Activated CD4-positive, alpha-beta memory T cell treated with anti-CD3 and anti-CD28 coated beads for 36 hours (primary cell): ENCODE data around the gene TCFL5. TPM values are rescaled to one million over a fixed set of nuclear protein-coding genes. Genes with fewer than 3 reads are reported as not detected.

Experiments used
- CTCF ChIA-PET: fragments of 350-600 bp; sonication (Branson Sonifier 250); formaldehyde crosslinking; loops from one replicate; lab custom pipeline; 2021; ENCODE audit warnings: antibody characterized with exemption, inconsistent platforms; lab: Charles Lee
- POLR2A ChIA-PET: fragments of 350-600 bp; sonication (Branson Sonifier 250); formaldehyde crosslinking; loops from one replicate; lab custom pipeline; 2021; ENCODE audit warnings: antibody characterized with exemption; lab: Charles Lee
- DNase-seq: peaks from one replicate; pipeline ENCODE4 v3.0.0-alpha.2; 2020
- H3K27ac Mint-ChIP-seq: one replicate; pipeline ENCODE4 v1.8.0; 2021; ENCODE audit warnings: mixed read lengths
- H3K27me3 Mint-ChIP-seq: one replicate; pipeline ENCODE4 v1.8.0; 2021; ENCODE audit warnings: mixed read lengths
- H3K36me3 Mint-ChIP-seq: one replicate; pipeline ENCODE4 v1.8.0; 2021; ENCODE audit warnings: mixed read lengths
- H3K4me1 Mint-ChIP-seq: one replicate; pipeline ENCODE4 v1.8.0; 2021; ENCODE audit warnings: low read depth, mixed read lengths
- H3K4me3 Mint-ChIP-seq: one replicate; pipeline ENCODE4 v1.8.0; 2021; ENCODE audit warnings: mild to moderate bottlenecking, mixed read lengths
- H3K9me3 Mint-ChIP-seq: one replicate; pipeline ENCODE4 v1.8.0; 2021; ENCODE audit warnings: mixed read lengths
- intact Hi-C: fragments of 100-400 bp; cut with micrococcal nuclease; formaldehyde crosslinking; loops from one replicate; pipeline ENCODE4 v1.15.1; 2023
- total RNA-seq, 2 experiments: library from RNA; stranded (reverse); gene quantifications; one replicate each; pipeline ENCODE4 v1.2.3, GENCODE V29; 2021

The TCFL5 gene
- total RNA-seq, 2 experiments from 2014 or later: 4.7 to 5.0 TPM

DNA sequence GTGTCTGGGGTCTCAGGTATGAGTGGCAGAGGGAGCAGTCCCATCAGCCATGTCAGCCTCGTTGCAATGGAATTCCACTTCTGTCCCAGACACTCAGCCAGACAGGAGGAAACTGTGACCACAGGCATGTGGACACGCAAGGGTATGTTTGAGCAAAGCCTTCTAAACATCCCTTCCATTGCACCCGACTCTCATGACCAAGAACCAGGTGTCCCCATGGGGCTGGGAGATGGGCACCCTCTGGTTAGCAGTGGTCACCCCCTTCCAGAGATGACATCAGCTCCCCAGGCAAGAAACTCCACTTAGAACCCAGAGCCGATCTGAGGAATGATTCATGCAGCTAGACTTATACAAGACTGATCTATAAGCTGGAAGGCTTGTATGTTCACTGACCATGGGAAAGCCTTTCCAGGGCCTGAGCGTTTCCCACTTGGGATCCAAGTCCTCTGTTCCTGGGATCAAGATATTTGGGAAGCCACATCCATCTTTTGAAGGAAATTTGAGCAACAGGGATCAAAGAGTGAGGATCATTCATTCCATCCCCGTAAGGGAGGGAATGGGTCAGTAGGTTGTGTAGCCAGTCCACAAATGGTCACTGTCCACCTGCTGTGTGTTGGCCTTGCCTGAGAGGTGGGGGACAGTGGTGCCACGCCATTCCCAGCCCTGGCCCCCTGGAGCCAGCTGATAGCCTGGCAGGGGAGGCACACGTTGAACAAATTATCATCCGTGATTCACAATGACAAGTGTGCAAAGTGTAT is 69.3 kb downstream of the TCFL5 start:
- intact Hi-C loops: no loop called here
- ChIA-PET CTCF (interaction anchor here (0.6 to 4.0 kb wide), 37 partner anchors 10 to 293 kb away, joined by 3 to 22 read pairs (median 6); partner anchors contain the start of genes OGFR and SLCO4A1), POLR2A (no interaction called here)
- Mint-ChIP-seq H3K4me3 (no peak overlapping the region), H3K36me3 (no peaks in the 10 kb centered on the region), H3K27me3 (no peaks in the 10 kb centered on the region), H3K27ac (peak overlapping the region; percentile 8), H3K9me3 (no peaks in the 10 kb centered on the region), H3K4me1 (peaks cover 27% of the 10 kb centered on the region)
- no peak for DNase-seq

DNA sequence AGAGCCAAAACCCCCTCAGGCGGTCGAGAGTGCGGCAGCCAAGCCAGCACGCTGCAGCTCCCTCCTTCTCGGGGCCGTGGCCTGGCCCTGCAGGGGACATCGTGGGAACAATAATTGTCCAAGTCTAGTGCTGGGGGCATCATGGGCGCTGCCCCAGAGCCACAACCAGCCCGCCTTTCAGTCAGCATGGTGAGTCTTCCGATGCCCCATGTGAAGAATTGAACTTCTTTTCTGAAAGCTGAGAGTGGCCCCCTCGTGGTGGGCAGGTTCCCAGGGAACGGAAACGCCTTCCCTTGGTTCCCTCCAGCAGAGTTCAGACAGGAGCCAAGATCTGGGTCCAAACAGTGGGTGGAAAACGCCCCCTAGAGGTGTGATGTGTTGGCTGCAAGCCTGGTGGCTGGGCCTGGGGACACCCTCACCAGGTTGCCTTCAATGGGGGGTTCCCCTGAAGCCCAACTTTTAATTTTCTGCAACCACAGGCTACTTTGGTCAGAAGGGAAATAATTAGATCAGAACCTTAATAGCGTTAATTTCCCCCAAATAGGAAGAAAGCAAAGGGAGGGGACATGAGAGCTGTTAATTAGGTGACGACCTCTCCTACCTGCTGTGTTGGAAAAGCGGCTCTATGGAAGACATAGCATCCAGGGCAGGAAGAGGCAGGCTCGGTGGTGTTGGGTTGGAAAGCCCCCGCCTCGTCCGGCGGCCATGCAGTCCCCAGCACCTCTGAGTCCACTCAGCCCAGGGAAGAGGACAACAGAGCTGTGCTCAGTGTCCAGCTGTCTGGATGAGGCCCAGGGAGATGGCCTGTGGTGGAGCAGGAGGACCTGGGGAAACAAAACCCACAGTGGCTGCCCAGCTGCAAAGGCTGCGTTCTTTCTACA is 70.1 kb downstream of the TCFL5 start:
- Mint-ChIP-seq H3K27me3 (no peaks in the 10 kb centered on the region), H3K36me3 (no peaks in the 10 kb centered on the region), H3K4me1 (peaks cover 26% of the 10 kb centered on the region), H3K9me3 (no peaks in the 10 kb centered on the region), H3K4me3 (no peak overlapping the region), H3K27ac (no peak overlapping the region)
- DNase-seq: peak; percentile 87
- intact Hi-C loops: loop anchor here (1.0 kb wide), 2 partner anchors 88 to 291 kb away; no protein-coding TSS in a partner anchor
- CTCF ChIA-PET: interaction anchor here (0.6 to 4.0 kb wide), 45 partner anchors 9 to 423 kb away, joined by 3 to 22 read pairs (median 5); partner anchors contain the start of genes OGFR, SLCO4A1 and TCFL5
- POLR2A ChIA-PET: no interaction called here

Other genes starting within 250 kb of the TCFL5 start
- gene SLCO4A1, start 219.3 kb downstream of the TCFL5 start, total RNA-seq: 10 to 100 TPM; 29.6 to 30.7 TPM
- gene NTSR1, start 153.0 kb downstream of the TCFL5 start, total RNA-seq: not detected
- gene MRGBP, start 65.3 kb downstream of the TCFL5 start, total RNA-seq: 10 to 100 TPM; 10.6 to 10.8 TPM
- 10 to 100 TPM; 35.0 to 39.0 TPM for gene OGFR, start 57.0 kb downstream of the TCFL5 start, total RNA-seq
- not detected for gene COL9A3, start 44.8 kb downstream of the TCFL5 start, total RNA-seq
- 10 to 100 TPM; 46.6 to 48.4 TPM for gene DIDO1, start 64.7 kb upstream of the TCFL5 start, total RNA-seq
- gene GID8, start 76.3 kb upstream of the TCFL5 start, total RNA-seq: 10 to 100 TPM; 33.9 to 34.8 TPM
- gene SLC17A9, start 90.9 kb upstream of the TCFL5 start, total RNA-seq: 1 to 10 TPM; 9.5 to 9.7 TPM
- gene BHLHE23, start 145.1 kb upstream of the TCFL5 start, total RNA-seq: not detected